HG03442 (cell line): ENCODE data around the gene FZD4.
A peak's percentile ranks its signal among the peaks of the same experiment; 100 is the strongest.
"Not testable (repeated sequence)": the region's sequence is repeated elsewhere in the genome, so short reads cannot be mapped to it uniquely, and the experiment has no call there.

Experiments used
- ATAC-seq: cut with Tn5 transposase; IDR thresholded peaks from one replicate; pipeline ENCODE4 v1.9.1; 2021; ENCODE audit warnings: mild to moderate bottlenecking, moderate library complexity; ENCODE audit not compliant: unreplicated experiment

The FZD4 gene

GRCh38 chr11:86955361-86956120, at the start of gene FZD4:
TSS of gene FZD4 (minus strand) at chr11:86955395. CDS start at chr11:86955085, 310 bp downstream.
- ATAC-seq = peak; percentile 94

- ATAC-seq = not testable (repeated sequence)
Observed at GRCh38 chr11:87004281-87004680, 49.1 kb upstream of the FZD4 start.

GRCh38 chr11:87002918-87003317, 47.7 kb upstream of the FZD4 start:
- no peak for ATAC-seq

- no peak for ATAC-seq
Observed at GRCh38 chr11:86999859-87000753, 44.9 kb upstream of the FZD4 start.

GRCh38 chr11:86999388-86999787, 44.2 kb upstream of the FZD4 start:
- ATAC-seq = no peak

GRCh38 chr11:86996953-86997570, 41.9 kb upstream of the FZD4 start:
- no peak for ATAC-seq

GRCh38 chr11:86993031-86993430, 37.8 kb upstream of the FZD4 start:
- no peak for ATAC-seq

GRCh38 chr11:86992340-86992739, 37.1 kb upstream of the FZD4 start:
- not testable (repeated sequence) for ATAC-seq

- ATAC-seq = no peak
Observed at GRCh38 chr11:86991341-86991740, 36.1 kb upstream of the FZD4 start.

- no peak for ATAC-seq
Observed at GRCh38 chr11:86990515-86990914, 35.3 kb upstream of the FZD4 start.

- ATAC-seq = no peak
Observed at GRCh38 chr11:86990031-86990430, 34.8 kb upstream of the FZD4 start.

- no peak for ATAC-seq
Observed at GRCh38 chr11:86988351-86988881, 33.2 kb upstream of the FZD4 start.

- ATAC-seq = no peak
Observed at GRCh38 chr11:86987679-86988078, 32.5 kb upstream of the FZD4 start.

GRCh38 chr11:86984701-86985100, 29.5 kb upstream of the FZD4 start:
- no peak for ATAC-seq

GRCh38 chr11:86983021-86983488, 27.9 kb upstream of the FZD4 start:
- no peak for ATAC-seq

- ATAC-seq = no peak
Observed at GRCh38 chr11:86981777-86982540, 26.8 kb upstream of the FZD4 start.

GRCh38 chr11:86980086-86980796, 25.0 kb upstream of the FZD4 start:
- no peak for ATAC-seq

- peak; percentile 72 for ATAC-seq
Observed at GRCh38 chr11:86978756-86979608, 23.8 kb upstream of the FZD4 start.

- no peak for ATAC-seq
Observed at GRCh38 chr11:86978247-86978646, 23.1 kb upstream of the FZD4 start.
